GM19328 (cell line): ENCODE data around the gene STYX.

ENCODE experiments used
- ATAC-seq: cut with Tn5 transposase; IDR thresholded peaks from one replicate; pipeline ENCODE4 v1.9.1; 2021; ENCODE audit warnings: mild to moderate bottlenecking, moderate library complexity; ENCODE audit not compliant: unreplicated experiment

Gene STYX, protein sequence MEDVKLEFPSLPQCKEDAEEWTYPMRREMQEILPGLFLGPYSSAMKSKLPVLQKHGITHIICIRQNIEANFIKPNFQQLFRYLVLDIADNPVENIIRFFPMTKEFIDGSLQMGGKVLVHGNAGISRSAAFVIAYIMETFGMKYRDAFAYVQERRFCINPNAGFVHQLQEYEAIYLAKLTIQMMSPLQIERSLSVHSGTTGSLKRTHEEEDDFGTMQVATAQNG

GRCh38 chr14:52729925-52730708 is at the start of gene STYX:
Gene STYX (plus strand): TSS chr14:52730166. CDS start chr14:52730475, 309 bp downstream.
- ATAC-seq = peak; percentile 95

GRCh38 chr14:52683985-52684520 is 45.9 kb upstream of the STYX start:
- ATAC-seq = no peak

DNA sequence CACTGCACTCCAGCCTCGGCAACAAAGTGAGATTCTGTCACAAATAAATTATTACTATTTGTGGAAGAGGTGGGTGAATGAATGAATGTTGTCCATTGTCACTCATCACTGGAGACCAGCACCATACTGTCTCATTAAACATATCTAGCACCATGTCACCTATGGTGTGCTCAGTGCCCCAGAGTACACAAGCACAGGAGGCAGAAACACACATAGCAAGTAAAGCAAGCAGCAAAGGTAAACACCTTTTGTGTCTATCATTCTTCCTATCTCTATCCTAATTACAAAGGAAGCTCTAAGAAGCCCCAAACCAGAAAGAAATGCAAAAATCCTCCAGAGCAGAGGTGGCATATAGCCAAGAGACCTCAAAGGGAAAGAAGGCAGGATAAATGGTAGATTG is 43.8 kb upstream of the STYX start:
- no peak for ATAC-seq

DNA sequence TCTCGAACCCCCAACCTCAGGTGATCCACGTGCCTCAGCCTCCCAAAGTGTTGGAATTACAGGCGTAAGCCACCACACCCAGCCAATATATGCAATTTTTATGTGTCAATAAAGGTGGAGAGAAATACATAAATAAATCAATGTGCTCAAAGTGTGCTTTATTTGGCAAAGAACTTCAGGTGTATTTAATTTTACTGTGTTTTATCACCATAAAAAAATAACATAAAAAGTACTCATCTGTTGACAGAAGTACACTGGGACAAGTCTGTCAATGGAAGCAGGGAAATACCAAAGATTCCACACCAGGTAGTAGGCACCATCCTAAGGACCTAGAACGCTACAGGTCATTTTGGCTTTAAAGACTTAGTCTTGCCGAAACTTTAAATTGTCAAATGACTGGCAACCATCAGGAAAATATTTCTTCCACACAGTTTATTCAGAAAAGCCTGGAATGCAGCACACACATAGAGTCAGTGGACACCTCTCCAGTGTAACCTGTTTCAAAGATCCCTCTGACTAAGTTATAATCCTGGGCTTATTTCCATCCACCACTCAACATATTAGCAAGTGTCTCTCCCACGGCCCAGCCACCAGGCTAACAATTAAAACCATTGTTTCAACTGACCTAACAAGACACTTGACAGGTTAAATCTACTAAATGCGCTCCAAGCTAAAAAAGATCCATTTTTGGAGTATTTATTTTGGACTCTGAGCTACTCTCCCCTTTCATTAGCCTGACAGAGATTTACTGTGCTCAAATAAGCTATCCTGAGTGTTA is 38.8 kb upstream of the STYX start:
- ATAC-seq = no peak

GRCh38 chr14:52692248-52692962 is 37.6 kb upstream of the STYX start:
- no peak for ATAC-seq

DNA sequence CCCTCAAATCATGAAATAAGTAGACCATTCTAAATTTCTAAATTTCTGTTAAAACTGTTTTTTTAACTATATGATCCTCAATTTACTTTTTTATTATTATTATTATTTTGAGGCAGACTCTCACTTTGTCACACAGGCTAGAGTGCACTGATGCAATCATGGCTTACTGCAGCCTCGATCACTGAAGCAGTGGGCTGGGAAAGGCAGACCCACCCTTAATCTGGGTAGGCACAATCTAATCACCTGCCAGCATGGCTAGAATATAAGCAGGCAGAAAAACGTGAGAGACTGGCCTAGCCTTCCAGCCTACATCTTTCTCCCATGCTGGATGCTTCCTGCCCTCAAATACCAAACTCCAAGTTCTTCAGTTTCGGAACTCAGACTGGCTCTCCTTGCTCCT is 36.9 kb upstream of the STYX start:
- ATAC-seq = no peak

DNA sequence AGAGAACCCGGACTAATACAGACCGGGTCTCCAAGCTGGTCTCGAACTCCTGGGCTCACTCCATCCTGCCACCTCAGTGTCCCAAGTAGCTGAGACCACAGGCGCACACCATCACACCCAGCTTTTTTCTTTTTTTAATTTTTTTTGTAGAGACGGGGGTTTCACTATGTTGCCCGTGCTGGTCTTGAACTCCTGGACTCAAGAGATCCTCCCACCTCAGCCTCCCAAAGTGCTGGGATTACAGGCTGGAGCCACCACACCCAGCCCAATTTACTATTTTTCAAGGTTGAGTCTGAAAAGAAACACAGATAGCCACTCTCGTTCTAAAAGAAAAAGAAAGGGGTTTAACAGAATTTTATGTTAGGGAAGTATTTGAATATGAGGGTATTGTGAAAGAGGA is 36.4 kb upstream of the STYX start:
- no peak for ATAC-seq

DNA sequence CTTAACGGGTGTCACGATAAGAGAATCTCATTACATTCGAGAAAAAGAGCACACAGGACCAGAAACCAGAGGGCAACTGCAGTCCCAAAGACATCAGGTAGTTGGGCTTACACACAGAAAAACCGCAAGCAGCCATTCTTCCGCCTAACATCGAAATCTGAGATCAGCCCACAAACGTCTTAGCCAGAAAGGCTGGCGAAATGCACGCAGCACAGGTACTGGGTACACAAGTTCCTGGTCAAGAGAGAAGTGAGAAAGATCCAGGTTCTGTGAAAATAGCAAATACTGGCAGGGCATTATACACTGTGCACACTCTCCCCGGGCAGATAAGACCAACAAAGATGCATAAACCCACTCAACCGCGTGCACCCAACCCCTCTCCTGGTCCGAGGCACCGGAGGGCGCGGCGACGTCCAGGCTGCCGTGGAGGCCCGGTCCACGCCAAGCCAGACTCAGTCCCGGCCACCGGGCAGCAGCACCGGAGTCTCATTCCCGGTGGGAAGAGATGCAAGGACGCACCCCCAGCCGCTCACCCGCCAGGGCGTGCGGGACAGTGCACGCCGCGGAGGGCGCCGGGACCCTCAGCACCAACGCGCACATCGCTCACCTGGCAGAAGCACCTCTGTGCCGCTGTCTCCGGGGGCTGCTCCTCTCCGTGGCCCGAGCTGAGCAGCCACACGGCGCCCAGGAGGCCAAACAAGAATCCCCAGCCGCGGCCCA is 35.0 kb upstream of the STYX start:
- ATAC-seq = peak; percentile 52

- peak; percentile 59 for ATAC-seq
Observed at GRCh38 chr14:52695481-52696091, 34.4 kb upstream of the STYX start, which contains the start of gene ERO1A. Gene ERO1A (minus strand): TSS chr14:52695558. CDS start chr14:52695481, 77 bp downstream.

DNA sequence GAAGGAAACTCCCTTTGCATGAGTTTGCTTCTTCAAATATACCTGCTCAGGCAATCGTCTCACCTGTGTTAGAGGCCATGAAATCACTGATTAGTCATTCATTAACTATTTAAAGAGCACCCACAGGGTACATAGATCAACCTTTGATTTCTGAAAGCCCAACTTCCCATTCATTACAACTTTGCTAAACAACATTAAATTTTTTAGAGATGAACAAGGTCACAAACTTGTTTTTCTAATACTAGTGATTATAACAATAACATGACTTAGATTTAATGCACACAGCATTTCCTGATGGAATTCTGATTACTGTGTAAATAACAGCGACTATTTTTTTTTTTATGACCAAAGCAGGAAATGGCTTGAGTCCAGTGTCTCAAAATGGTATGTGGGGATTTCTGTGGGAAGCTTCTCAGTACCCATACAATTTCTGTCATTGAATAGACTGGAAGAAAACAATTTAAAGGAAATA is 29.2 kb upstream of the STYX start:
- no peak for ATAC-seq

GRCh38 chr14:52701223-52701622 is 28.7 kb upstream of the STYX start:
- no peak for ATAC-seq

- no peak for ATAC-seq
Observed at GRCh38 chr14:52703225-52703624, 26.7 kb upstream of the STYX start.

GRCh38 chr14:52703664-52704063 is 26.3 kb upstream of the STYX start:
- no peak for ATAC-seq

DNA sequence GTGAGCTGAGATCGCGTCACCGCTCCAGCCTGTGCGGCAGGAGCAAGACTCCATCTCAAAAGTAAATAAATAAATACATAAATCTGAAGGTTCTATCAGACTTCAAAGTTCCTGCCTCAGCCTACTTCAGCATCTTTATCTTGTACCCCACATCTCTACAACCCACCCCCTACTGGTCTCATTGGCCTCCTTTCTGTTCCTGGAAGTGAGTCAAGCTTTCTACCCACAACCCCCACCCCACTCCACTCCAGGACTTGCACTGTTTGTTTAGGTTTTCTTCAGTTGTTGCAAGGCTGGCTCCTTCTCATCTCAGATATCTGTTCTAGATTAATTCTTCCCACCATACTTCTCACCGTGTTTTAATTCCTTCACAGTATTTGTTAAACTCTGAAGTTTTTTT is 23.7 kb upstream of the STYX start:
- ATAC-seq = no peak

- ATAC-seq = peak; percentile 96
Observed at GRCh38 chr14:52706724-52707706, 23.0 kb upstream of the STYX start, which contains the start of gene PSMC6. Gene PSMC6 (plus strand): TSS chr14:52707200. CDS start chr14:52707220, 20 bp downstream.

DNA sequence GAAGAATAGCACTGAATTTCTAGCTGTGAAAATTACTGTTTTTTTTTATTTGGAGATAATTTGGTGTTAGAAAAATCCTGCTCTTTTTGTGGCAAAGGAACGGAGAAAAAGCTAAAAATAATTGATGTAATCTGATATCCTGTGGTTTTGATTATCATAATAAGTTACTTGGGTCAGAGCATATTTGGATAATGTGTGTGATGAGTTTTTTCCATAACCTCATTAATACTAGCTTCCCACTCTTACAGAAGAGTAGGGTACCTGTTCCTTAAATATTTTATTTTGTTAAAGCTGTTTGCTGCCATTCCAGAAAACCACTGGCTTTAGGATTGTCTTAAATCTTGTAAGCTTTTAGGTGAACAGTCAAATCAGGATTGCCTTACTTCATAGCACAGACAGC is 18.3 kb upstream of the STYX start:
- no peak for ATAC-seq

- ATAC-seq = no peak
Observed at GRCh38 chr14:52716155-52716554, 13.8 kb upstream of the STYX start.
